A549 (cell line): ENCODE measurements around the gene STOM. TPM values are rescaled to one million over a fixed set of nuclear protein-coding genes. Genes with fewer than 3 reads are reported as not detected.

Experiments used
- ATAC-seq, 2 experiments: fragments of 200-7000 bp in 1 of 2; fragments of >200 bp in 1 of 2; cut with Nextera tagmentation in 1 of 2; cut with Tn5 transposase in 1 of 2; 3 replicates each; pipeline versions ENCODE4 v1.8.0 to v1.9.1; 2018 to 2020; ENCODE audit warnings: mild to moderate bottlenecking in 1 of 2, moderate library complexity in 1 of 2
- CTCF ChIA-PET: fragments of 300-600 bp; sonication (Branson Sonifier 250); formaldehyde crosslinking; extraction: SDS; loops from one replicate; lab custom pipeline; 2021; ENCODE audit warnings: antibody characterized with exemption, inconsistent platforms; lab: Yijun Ruan, JAX
- POLR2A ChIA-PET: fragments of 350-600 bp; formaldehyde crosslinking; extraction: SDS; loops from one replicate; lab custom pipeline; 2021; ENCODE audit warnings: antibody characterized with exemption, inconsistent platforms; lab: Yijun Ruan, JAX
- DNase-seq, 2 experiments: peaks; one replicate each; pipeline versions ENCODE4 v3.0.0 to v3.0.0-alpha.2; 2011 to 2016; ENCODE audit warnings: low read depth in 1 of 2, low spot score in 1 of 2
- FAIRE-seq: peaks from 2 replicates; lab custom pipeline; 2011; peaks lifted over from hg19 to GRCh38; lab: Jason Lieb, UNC
- H3K27ac ChIP-seq, 2 experiments: fragments of >200 bp; sonication (Bioruptor Twin); formaldehyde crosslinking; 3 replicates each; pipeline ENCODE4 v1.5.1; 2016 to 2017
- H3K4me1 ChIP-seq: fragments of >200 bp; sonication (Bioruptor Twin); formaldehyde crosslinking; 3 replicates; pipeline ENCODE4 v1.6.1; 2016
- H3K4me2 ChIP-seq: fragments of >200 bp; sonication (Bioruptor Twin); formaldehyde crosslinking; 3 replicates; pipeline ENCODE4 v1.6.1; 2016
- H3K4me3 ChIP-seq: fragments of >200 bp; sonication (Bioruptor Twin); formaldehyde crosslinking; 3 replicates; pipeline ENCODE4 v1.5.1; 2016
- H3K9me3 ChIP-seq: fragments of >200 bp; sonication (Bioruptor Twin); formaldehyde crosslinking; 3 replicates; pipeline ENCODE4 v1.6.1; 2016
- BHLHE40 ChIP-seq: IDR thresholded peaks from 2 replicates; pipeline ENCODE4 v1.6.1; 2012; ENCODE audit warnings: low read depth, low read length, inconsistent platforms
- EHMT2 ChIP-seq: fragments of 200-600 bp; sonication (generic); IDR thresholded peaks from 2 replicates; pipeline ENCODE4 v1.6.1; 2016; ENCODE audit warnings: antibody characterized with exemption, low read depth, mild to moderate bottlenecking, moderate library complexity
- EP300 ChIP-seq, 2 experiments: fragments of >200 bp; sonication (Bioruptor Twin); formaldehyde crosslinking; IDR thresholded peaks; 2 replicates in 1 of 2; 3 replicates in 1 of 2; pipeline ENCODE4 v1.6.1; 2016 to 2017
- ESRRA ChIP-seq: fragments of 150-350 bp; IDR thresholded peaks from 2 replicates; pipeline ENCODE4 v1.6.1; 2014; ENCODE audit warnings: mild to moderate bottlenecking, low read length, borderline replicate concordance
- FOSB ChIP-seq: fragments of 250-450 bp; sonication (Bioruptor Pico); IDR thresholded peaks from 2 replicates; pipeline ENCODE4 v1.5.0; 2020; ENCODE audit warnings: mild to moderate bottlenecking, moderate library complexity
- FOXS1 ChIP-seq: fragments of 250-450 bp; sonication (Bioruptor Pico); IDR thresholded peaks from 2 replicates; pipeline ENCODE4 v1.5.0; 2020; ENCODE audit warnings: mild to moderate bottlenecking, moderate library complexity
- HOXB13 ChIP-seq: fragments of 250-450 bp; sonication (Bioruptor Pico); IDR thresholded peaks from 2 replicates; pipeline ENCODE4 v1.5.0; 2020; ENCODE audit warnings: low read depth, mild to moderate bottlenecking, moderate library complexity
- HOXB5 ChIP-seq: fragments of 250-450 bp; sonication (Bioruptor Pico); IDR thresholded peaks from 2 replicates; pipeline ENCODE4 v1.5.0; 2020; ENCODE audit warnings: mild to moderate bottlenecking, moderate library complexity
- KDM5A ChIP-seq: fragments of 200-600 bp; sonication (generic); IDR thresholded peaks from 2 replicates; pipeline ENCODE4 v1.6.1; 2016; ENCODE audit warnings: antibody characterized with exemption, mild to moderate bottlenecking
- MAFK ChIP-seq: fragments of 450-650 bp; IDR thresholded peaks from 2 replicates; pipeline ENCODE4 v1.6.1; 2014; ENCODE audit not compliant: partially characterized antibody
- NFE2L2 ChIP-seq: fragments of 150-350 bp; conservative IDR thresholded peaks from 2 replicates; pipeline ENCODE4 v1.6.1; 2014; ENCODE audit warnings: low read length
- NPAS2 ChIP-seq: fragments of 250-450 bp; sonication (Bioruptor Pico); IDR thresholded peaks from 2 replicates; pipeline ENCODE4 v1.8.0; 2022; ENCODE audit warnings: mild to moderate bottlenecking, moderate library complexity, borderline replicate concordance
- NR3C1 ChIP-seq: fragments of >200 bp; sonication (Bioruptor Twin); formaldehyde crosslinking; IDR thresholded peaks from 3 replicates; pipeline ENCODE4 v1.6.1; 2017
- POLR2A ChIP-seq: IDR thresholded peaks from 2 replicates; pipeline ENCODE4 v1.6.1; 2012; ENCODE audit warnings: mild to moderate bottlenecking, low read length
- POLR2AphosphoS2 ChIP-seq: conservative IDR thresholded peaks from 2 replicates; pipeline ENCODE4 v1.6.1; 2012; ENCODE audit warnings: low read length, improper control_type of control experiment, inconsistent platforms
- RARB ChIP-seq: fragments of 250-450 bp; sonication (Bioruptor Pico); IDR thresholded peaks from 2 replicates; pipeline ENCODE4 v1.8.0; 2021; ENCODE audit warnings: mild to moderate bottlenecking, moderate library complexity
- RFX5 ChIP-seq: fragments of 450-650 bp; IDR thresholded peaks from 2 replicates; pipeline ENCODE4 v1.7.1; 2014; ENCODE audit warnings: antibody characterized with exemption, mild to moderate bottlenecking, moderate library complexity
- TP53 ChIP-seq: fragments of 250-450 bp; sonication (Bioruptor Pico); IDR thresholded peaks from 2 replicates; pipeline ENCODE4 v1.5.0; 2021; ENCODE audit warnings: mild to moderate bottlenecking, moderate library complexity
- ZC3H11A ChIP-seq: fragments of 450-650 bp; IDR thresholded peaks from 2 replicates; pipeline ENCODE4 v1.6.1; 2014; ENCODE audit warnings: antibody characterized with exemption, mild to moderate bottlenecking
- ZNF302 ChIP-seq: fragments of 250-450 bp; sonication (Bioruptor Pico); IDR thresholded peaks from 2 replicates; pipeline ENCODE4 v1.9.0; 2021; ENCODE audit warnings: inconsistent platforms, mild to moderate bottlenecking, moderate library complexity
- ZSCAN20 ChIP-seq: fragments of 250-450 bp; sonication (Bioruptor Pico); IDR thresholded peaks from 2 replicates; pipeline ENCODE4 v1.8.0; 2022; ENCODE audit warnings: mild to moderate bottlenecking, moderate library complexity
- WGBS: methylation state at CpG from one replicate; pipeline ENCODE4 v1.1.6; 2017; ENCODE audit errors: missing lambda C conversion rate; 5-methylcytosine and 5-hydroxymethylcytosine counted together
- polyA minus RNA-seq: library from RNA; depleted of rRNA, polyadenylated mRNA; stranded (reverse); fragments of >200 nt; gene quantifications from 2 replicates; pipeline ENCODE4 v1.2.3, GENCODE V29; 2011; rRNA and poly(A)+ RNA removed
- polyA plus RNA-seq, 4 experiments: library from polyadenylated mRNA; depleted of rRNA in 3 of 4; stranded (reverse); fragments of >200 nt; fragmentation: RNase III in 1 of 4; extraction: RNeasy Plus Mini Kit Qiagen cat#74134 plus additional on column Dnase treatment in 1 of 4; gene quantifications; 2 replicates in 3 of 4; 3 replicates in 1 of 4; pipeline ENCODE4 v1.2.3, GENCODE V29; 2011 to 2017
- TF ChIP-seq, protein P1 (sequence below): IDR thresholded peaks from 2 replicates; pipeline ENCODE4 v1.6.1; 2012
- TF ChIP-seq, protein P2 (sequence below): fragments of 200-600 bp; sonication (generic); IDR thresholded peaks from 2 replicates; pipeline ENCODE4 v1.6.1; 2016; ENCODE audit warnings: antibody characterized with exemption, mild to moderate bottlenecking, moderate library complexity
- TF ChIP-seq, protein P3 (sequence below): fragments of 450-650 bp; IDR thresholded peaks from 2 replicates; pipeline ENCODE4 v1.6.1; 2014; ENCODE audit warnings: antibody characterized with exemption
- TF ChIP-seq, protein P4 (sequence below): fragments of >200 bp; sonication (Bioruptor Twin); formaldehyde crosslinking; IDR thresholded peaks from 2 replicates; pipeline ENCODE4 v1.6.1; 2016
- TF ChIP-seq, protein P5 (sequence below): IDR thresholded peaks from 2 replicates; pipeline ENCODE4 v1.6.1; 2012; ENCODE audit warnings: low read depth, borderline replicate concordance
- TF ChIP-seq, protein P6 (sequence below): fragments of 250-450 bp; sonication (Bioruptor Pico); IDR thresholded peaks from 2 replicates; pipeline ENCODE4 v1.5.0; 2021; ENCODE audit warnings: mild to moderate bottlenecking, moderate library complexity, borderline replicate concordance
- TF ChIP-seq, protein P7 (sequence below): IDR thresholded peaks from 2 replicates; pipeline ENCODE4 v1.6.1; 2012
- TF ChIP-seq, protein P8 (sequence below): fragments of 250-450 bp; sonication (Bioruptor Pico); IDR thresholded peaks from 2 replicates; pipeline ENCODE4 v1.5.0; 2020; ENCODE audit warnings: low read depth, mild to moderate bottlenecking, moderate library complexity

STOM gene, protein sequence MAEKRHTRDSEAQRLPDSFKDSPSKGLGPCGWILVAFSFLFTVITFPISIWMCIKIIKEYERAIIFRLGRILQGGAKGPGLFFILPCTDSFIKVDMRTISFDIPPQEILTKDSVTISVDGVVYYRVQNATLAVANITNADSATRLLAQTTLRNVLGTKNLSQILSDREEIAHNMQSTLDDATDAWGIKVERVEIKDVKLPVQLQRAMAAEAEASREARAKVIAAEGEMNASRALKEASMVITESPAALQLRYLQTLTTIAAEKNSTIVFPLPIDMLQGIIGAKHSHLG
- 234 and 246 TPM in 2 replicates for polyA plus RNA-seq (2011; rRNA removed)
- 40.8 and 49.6 TPM in 2 replicates for polyA plus RNA-seq (2012; cell fraction: cytosol; rRNA removed)
- 21.8 and 32.1 TPM in 2 replicates for polyA plus RNA-seq (2012; cell fraction: nucleus; rRNA removed)
- polyA plus RNA-seq (2017; fragmentation: RNase III; extraction: RNeasy Plus Mini Kit Qiagen cat#74134 plus additional on column Dnase treatment), result 83.3 to 92.0 TPM (median 91.4 TPM) in 3 replicates
- polyA minus RNA-seq, result 99.2 and 99.5 TPM in 2 replicates

DNA sequence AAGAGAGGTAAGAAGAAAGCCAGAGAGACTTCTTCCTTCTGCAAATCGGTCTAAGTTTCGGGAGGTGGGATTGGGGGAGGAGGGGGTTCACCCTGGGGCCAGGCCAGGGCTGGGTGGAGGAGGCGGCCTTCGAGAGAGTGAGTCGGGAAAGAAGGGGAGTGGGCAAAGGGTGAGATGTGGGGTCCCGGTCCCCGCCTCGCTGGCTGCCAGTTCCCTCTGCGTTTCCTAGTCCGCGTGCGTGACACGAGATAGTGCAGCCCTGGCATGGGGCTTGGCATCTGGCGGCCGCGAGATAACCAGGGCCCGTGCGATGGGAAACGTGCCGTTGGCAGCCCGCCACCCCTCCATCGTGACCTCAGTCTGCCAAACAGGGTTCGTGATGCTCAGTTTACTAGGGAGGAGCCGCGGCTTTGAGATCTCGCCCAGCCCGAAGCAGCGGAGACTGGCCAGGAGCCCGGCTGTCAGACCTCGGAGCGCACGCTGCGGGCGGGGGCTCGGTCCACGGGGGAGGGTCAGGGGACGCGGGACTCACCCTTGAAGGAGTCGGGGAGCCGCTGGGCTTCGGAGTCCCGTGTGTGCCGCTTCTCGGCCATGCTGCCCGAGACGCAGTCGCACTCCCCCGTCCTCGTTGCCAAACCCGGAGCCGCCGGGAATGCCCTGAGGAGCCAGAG lies at the start of gene STOM:
STOM (minus strand) TSS at position 656 of the 671 bp plus-strand sequence; CDS start at position 593, 63 bp downstream.
- FAIRE-seq (no peak), DNase-seq (peak in 1 of 2 experiments; percentile 47), ATAC-seq (peak; percentile 60 to 77)
- Histone ChIP-seq H3K27ac (peak within 1 kb of the TSS; percentile 92 to 94), H3K4me3 (peak within 1 kb of the TSS; percentile 74), H3K4me2 (peak within 1 kb of the TSS; percentile 93), H3K9me3 (no peaks in the 10 kb centered on the region), H3K4me1 (peaks cover 85% of the 10 kb centered on the region)
- ChIA-PET POLR2A (interaction anchor here (0.7 to 1.1 kb wide), 2 partner anchors 19 to 101 kb away, joined by 3 to 6 read pairs; no protein-coding TSS in a partner anchor), CTCF (interaction anchor here (1.4 to 1.8 kb wide), 3 partner anchors 49 to 156 kb away, joined by 4 to 23 read pairs (median 6); no protein-coding TSS in a partner anchor)
- 4% methylated on average over 27 of the region's 52 CpGs for WGBS
- TF ChIP-seq TP53 (CRISPR knock-in tag), result 0 out of 2 replicates have a peak, but pooled peaks have one; percentile 46
- TF ChIP-seq POLR2A, result peak; percentile 97
- TF ChIP-seq ZNF302, result no peak
- no peak for TF ChIP-seq FOSB (CRISPR knock-in tag)
- TF ChIP-seq RARB (CRISPR knock-in tag), result no peak
- TF ChIP-seq, protein P1, sequence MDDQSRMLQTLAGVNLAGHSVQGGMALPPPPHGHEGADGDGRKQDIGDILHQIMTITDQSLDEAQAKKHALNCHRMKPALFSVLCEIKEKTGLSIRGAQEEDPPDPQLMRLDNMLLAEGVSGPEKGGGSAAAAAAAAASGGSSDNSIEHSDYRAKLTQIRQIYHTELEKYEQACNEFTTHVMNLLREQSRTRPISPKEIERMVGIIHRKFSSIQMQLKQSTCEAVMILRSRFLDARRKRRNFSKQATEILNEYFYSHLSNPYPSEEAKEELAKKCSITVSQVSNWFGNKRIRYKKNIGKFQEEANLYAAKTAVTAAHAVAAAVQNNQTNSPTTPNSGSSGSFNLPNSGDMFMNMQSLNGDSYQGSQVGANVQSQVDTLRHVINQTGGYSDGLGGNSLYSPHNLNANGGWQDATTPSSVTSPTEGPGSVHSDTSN, result no peak
- TF ChIP-seq KDM5A, result no peak
- TF ChIP-seq NPAS2 (CRISPR knock-in tag), result no peak
- TF ChIP-seq ZSCAN20 (CRISPR knock-in tag), result no peak
- TF ChIP-seq, protein P2, sequence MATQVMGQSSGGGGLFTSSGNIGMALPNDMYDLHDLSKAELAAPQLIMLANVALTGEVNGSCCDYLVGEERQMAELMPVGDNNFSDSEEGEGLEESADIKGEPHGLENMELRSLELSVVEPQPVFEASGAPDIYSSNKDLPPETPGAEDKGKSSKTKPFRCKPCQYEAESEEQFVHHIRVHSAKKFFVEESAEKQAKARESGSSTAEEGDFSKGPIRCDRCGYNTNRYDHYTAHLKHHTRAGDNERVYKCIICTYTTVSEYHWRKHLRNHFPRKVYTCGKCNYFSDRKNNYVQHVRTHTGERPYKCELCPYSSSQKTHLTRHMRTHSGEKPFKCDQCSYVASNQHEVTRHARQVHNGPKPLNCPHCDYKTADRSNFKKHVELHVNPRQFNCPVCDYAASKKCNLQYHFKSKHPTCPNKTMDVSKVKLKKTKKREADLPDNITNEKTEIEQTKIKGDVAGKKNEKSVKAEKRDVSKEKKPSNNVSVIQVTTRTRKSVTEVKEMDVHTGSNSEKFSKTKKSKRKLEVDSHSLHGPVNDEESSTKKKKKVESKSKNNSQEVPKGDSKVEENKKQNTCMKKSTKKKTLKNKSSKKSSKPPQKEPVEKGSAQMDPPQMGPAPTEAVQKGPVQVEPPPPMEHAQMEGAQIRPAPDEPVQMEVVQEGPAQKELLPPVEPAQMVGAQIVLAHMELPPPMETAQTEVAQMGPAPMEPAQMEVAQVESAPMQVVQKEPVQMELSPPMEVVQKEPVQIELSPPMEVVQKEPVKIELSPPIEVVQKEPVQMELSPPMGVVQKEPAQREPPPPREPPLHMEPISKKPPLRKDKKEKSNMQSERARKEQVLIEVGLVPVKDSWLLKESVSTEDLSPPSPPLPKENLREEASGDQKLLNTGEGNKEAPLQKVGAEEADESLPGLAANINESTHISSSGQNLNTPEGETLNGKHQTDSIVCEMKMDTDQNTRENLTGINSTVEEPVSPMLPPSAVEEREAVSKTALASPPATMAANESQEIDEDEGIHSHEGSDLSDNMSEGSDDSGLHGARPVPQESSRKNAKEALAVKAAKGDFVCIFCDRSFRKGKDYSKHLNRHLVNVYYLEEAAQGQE, result 0 out of 2 replicates have a peak, but pooled peaks have one; percentile 16
- no peak for TF ChIP-seq EP300 (IDR thresholded peaks at IDR 0.05)
- no peak for TF ChIP-seq RFX5
- TF ChIP-seq BHLHE40, result peak; percentile 94
- TF ChIP-seq, protein P3, sequence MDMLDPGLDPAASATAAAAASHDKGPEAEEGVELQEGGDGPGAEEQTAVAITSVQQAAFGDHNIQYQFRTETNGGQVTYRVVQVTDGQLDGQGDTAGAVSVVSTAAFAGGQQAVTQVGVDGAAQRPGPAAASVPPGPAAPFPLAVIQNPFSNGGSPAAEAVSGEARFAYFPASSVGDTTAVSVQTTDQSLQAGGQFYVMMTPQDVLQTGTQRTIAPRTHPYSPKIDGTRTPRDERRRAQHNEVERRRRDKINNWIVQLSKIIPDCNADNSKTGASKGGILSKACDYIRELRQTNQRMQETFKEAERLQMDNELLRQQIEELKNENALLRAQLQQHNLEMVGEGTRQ, result peak; percentile 31; the same call in 1 of the 2 replicates
- TF ChIP-seq ZC3H11A, result no peak
- TF ChIP-seq, protein P4, sequence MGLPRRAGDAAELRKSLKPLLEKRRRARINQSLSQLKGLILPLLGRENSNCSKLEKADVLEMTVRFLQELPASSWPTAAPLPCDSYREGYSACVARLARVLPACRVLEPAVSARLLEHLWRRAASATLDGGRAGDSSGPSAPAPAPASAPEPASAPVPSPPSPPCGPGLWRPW, result no peak
- no peak for TF ChIP-seq NR3C1
- no peak for TF ChIP-seq EHMT2
- TF ChIP-seq MAFK, result no peak
- TF ChIP-seq NFE2L2, result no peak
- 0 out of 2 replicates have a peak, but pooled peaks have one; percentile 20 for TF ChIP-seq HOXB13 (CRISPR knock-in tag)
- 0 out of 2 replicates have a peak, but pooled peaks have one; percentile 25 for TF ChIP-seq HOXB5 (CRISPR knock-in tag)
- TF ChIP-seq, protein P5, sequence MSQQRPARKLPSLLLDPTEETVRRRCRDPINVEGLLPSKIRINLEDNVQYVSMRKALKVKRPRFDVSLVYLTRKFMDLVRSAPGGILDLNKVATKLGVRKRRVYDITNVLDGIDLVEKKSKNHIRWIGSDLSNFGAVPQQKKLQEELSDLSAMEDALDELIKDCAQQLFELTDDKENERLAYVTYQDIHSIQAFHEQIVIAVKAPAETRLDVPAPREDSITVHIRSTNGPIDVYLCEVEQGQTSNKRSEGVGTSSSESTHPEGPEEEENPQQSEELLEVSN, result peak; percentile 93
- TF ChIP-seq, protein P6, sequence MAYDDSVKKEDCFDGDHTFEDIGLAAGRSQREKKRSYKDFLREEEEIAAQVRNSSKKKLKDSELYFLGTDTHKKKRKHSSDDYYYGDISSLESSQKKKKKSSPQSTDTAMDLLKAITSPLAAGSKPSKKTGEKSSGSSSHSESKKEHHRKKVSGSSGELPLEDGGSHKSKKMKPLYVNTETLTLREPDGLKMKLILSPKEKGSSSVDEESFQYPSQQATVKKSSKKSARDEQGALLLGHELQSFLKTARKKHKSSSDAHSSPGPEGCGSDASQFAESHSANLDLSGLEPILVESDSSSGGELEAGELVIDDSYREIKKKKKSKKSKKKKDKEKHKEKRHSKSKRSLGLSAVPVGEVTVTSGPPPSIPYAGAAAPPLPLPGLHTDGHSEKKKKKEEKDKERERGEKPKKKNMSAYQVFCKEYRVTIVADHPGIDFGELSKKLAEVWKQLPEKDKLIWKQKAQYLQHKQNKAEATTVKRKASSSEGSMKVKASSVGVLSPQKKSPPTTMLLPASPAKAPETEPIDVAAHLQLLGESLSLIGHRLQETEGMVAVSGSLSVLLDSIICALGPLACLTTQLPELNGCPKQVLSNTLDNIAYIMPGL, result no peak
- TF ChIP-seq, protein P7, sequence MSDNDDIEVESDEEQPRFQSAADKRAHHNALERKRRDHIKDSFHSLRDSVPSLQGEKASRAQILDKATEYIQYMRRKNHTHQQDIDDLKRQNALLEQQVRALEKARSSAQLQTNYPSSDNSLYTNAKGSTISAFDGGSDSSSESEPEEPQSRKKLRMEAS, result peak; percentile 93
- no peak for TF ChIP-seq POLR2AphosphoS2
- no peak for TF ChIP-seq ESRRA
- TF ChIP-seq, protein P8, sequence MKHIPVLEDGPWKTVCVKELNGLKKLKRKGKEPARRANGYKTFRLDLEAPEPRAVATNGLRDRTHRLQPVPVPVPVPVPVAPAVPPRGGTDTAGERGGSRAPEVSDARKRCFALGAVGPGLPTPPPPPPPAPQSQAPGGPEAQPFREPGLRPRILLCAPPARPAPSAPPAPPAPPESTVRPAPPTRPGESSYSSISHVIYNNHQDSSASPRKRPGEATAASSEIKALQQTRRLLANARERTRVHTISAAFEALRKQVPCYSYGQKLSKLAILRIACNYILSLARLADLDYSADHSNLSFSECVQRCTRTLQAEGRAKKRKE (CRISPR knock-in tag), result peak; percentile 81; the same call in 1 of the 2 replicates
- TF ChIP-seq FOXS1 (CRISPR knock-in tag), result no peak; the same call in 1 of the 2 replicates
